ELF-1 (cell line): ENCODE results near the gene PNPLA1.

Experiments
- DNase-seq: peaks from one replicate; pipeline ENCODE4 v3.0.0-alpha.2; 2016; ENCODE audit warnings: low read depth, low spot score

PNPLA1 gene, protein sequence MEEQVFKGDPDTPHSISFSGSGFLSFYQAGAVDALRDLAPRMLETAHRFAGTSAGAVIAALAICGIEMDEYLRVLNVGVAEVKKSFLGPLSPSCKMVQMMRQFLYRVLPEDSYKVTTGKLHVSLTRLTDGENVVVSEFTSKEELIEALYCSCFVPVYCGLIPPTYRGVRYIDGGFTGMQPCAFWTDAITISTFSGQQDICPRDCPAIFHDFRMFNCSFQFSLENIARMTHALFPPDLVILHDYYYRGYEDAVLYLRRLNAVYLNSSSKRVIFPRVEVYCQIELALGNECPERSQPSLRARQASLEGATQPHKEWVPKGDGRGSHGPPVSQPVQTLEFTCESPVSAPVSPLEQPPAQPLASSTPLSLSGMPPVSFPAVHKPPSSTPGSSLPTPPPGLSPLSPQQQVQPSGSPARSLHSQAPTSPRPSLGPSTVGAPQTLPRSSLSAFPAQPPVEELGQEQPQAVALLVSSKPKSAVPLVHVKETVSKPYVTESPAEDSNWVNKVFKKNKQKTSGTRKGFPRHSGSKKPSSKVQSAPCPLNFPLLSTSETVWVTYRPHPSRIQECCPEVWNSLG

DNA sequence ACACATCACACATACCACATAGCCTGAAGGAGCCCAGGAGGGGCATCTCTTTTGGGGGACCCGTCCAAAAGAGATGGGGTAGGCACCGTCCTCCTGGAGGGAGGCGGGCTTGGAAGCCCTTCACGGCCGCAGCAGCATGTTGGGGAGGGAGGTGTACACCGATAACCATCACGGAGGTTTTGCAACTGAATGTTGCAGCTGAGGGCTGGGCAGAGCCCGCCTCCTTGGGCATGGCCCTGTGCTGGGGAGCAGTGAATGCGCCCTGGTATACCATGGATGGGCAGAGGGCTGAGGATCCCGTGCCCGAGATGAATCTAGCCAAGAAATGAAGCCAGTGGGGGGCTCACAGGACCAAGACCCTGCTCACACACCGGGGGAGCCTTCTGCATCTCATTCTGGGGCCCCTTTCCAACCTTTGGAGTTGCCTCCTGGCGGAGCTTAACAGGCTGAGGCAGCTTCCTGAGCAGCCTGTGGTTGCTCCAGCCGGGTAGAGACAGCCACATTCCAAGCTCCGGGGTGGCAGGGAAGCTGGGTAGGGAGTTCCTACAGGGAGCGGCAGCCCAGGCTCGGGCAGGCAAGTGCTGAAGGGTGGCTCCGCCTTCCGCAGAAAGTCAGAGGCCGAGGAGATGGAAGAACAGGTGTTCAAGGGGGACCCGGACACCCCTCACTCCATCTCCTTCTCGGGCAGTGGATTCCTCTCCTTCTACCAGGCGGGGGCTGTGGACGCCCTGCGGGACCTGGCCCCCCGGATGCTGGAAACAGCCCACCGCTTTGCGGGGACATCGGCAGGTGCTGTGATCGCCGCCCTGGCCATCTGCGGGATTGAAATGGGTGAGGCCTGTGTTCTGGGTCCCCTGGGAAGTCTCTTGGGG, at the start of gene PNPLA1:
Gene PNPLA1 (plus strand): TSS at position 227 of the 872 bp plus-strand sequence. CDS start 400 bp downstream, at position 627.
- peak; percentile 37 for DNase-seq

DNA sequence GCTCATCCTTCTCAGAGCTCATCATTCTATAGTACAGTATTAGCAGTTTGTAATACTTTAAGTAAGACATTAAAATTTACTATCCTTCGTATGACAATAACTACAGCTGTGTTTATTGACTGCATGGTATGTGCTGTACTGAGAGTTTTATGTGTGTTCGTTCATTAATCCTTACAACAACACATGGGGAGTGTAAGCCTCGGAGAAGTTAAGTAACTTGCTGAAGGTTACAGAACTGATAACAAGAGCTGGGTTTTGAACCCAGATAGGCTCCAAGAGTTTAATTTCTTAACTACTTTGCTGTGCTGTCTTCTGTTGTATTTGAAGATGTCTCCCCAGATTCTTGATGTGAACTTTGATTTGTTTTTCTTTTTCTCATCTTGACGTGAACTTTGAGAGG, 49.6 kb upstream of the PNPLA1 start:
- DNase-seq: no peak

DNA sequence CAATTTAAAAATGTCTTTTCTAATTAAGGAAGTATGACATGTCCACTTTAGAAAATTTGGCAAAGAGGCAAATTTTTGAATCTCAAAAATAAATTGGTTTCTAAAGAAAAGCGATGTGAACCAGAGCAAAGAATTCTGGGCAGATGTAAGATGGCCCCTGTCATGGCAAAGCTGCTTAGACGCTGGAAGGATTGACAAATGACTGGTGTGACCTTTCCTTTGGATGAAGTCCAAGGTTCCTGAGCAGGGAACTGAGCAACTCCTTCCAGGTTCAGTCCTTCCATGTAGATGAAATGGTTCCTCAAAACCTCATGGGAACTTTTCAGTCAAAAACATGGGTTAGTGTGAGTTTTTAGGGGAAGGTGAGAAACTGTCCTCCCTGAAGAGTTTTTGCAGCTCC, 48.2 kb upstream of the PNPLA1 start:
- no peak for DNase-seq

DNA sequence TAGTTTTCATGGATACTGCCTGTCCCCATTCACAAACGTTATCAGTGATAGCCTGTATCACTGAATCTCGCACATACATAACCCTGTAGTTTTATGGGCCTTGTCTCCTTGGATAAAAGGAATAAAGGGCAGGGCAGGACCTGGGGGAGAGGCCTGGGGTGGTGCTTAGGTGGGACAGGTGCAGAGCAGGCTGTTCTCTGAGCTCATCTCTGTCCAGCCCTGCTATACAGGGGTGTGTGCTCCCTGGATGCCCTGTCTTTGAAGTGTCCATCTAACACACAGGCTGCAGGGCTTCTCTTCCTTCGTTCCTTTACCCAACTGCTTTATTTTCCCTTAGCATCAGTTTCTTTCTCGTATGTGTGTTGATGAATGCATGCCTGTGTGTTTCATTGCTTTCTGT, 46.9 kb upstream of the PNPLA1 start:
- no peak for DNase-seq

DNA sequence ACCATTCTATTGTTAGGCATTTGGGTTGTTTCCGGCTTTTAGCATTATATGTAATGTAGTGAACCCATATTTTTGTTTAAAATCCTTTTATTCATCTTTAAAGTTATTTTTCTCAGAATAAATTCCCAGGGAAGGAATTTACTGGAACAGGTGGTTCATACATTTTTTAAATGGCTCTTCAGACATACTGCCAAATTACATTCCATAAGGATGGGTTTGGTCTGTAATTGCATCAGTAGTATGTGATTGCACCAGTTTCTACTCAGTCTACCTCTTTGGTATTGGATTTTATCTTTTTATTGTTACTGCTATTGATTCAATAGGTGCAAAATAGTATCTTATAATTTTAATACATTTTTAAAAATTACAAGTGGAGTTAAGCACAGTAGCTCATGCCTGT, 46.2 kb upstream of the PNPLA1 start:
- no peak for DNase-seq

DNA sequence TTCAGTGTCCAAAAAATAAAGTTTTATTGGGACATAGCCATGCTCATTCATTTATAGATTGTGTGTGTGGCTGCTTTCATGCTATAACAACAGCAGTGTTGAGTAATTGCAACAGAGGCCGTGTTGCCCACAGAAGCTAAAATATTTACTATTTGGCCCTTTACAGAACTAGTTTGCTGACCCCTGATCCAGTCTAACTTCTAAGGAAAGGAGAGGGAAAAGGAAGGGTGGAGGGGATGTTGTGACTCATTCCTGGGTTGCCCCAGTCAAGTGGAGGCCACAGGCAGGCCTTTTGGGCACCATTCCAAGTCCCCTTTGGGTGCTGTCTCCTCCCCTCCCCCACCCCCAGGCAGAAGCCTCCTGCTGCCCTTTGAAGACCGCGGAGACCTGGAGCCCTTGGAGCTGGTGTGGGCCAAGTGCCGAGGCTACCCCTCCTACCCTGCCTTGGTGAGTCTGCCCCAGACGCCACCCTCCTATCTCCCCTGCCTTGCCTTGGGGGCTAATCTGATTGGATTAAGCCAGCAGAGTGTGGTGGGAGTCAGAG, 44.9 kb upstream of the PNPLA1 start:
- DNase-seq: no peak

DNA sequence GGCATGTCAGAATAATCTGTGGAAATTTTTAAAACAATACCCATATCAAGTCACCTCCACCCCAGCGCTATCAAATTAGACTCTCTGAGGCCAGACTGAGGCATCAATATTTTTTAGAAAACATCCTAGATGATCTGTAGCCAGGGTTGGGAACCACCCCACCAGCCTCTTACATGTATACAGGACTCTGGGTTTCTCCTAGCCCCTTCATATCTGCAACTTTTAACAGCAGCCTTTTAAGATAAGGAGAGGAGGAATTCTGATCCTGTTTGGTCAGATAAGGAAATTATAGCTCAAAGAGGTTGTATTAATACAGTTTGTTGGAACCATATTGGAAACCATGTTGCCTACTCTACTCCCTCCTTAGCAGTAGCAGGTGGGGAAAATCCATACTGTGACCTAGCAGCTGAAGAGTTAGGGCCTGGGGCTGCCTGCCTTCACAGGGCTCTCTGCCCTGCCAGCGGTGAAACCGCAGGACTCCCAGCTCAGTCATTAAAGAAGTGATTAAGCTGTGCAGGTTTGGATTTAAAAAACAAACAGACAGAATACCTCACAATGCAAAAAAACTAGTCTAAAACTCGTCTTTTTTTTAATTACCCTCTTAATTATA, 43.3 kb upstream of the PNPLA1 start:
- DNase-seq: no peak

DNA sequence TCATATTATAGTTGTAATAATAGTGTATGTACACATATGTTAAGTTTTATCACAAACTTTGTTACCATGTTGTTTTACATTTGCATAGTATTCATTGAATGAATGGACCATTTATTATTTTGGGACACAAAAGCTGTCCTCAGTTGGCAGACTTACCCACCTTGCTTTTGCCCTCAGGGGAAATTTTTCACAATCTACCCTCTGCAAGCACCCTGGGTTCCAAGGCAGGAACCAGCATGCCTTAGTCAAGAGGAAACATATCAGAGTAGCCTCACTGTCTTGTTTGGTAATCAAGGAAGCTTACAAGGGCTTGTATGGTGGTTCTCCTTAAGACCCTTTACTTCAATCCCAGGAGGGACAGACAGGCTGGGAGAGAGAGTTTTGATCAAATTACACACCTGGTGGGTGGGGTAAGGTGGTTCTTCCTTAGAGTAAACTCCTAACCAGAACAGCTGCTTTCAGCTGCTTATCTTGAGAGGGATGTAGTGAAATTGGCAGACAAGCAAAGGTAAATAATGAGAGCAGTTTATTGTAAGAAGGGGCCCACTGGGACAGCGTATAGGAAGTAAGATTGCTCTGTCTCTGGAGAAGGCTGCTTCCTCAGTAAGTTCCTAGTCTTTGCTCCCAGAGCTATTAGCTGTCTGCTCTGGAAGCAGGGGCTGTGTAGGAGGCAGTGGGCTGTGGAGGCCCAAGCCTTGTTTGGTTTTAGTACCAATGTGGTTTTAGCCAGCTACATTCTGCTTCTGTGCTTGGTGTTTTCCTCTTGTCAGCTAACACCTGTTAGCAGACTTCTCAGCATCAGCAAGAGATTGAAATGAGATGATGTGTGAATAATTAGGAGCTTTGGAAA, 42.3 kb upstream of the PNPLA1 start:
- DNase-seq: no peak

DNA sequence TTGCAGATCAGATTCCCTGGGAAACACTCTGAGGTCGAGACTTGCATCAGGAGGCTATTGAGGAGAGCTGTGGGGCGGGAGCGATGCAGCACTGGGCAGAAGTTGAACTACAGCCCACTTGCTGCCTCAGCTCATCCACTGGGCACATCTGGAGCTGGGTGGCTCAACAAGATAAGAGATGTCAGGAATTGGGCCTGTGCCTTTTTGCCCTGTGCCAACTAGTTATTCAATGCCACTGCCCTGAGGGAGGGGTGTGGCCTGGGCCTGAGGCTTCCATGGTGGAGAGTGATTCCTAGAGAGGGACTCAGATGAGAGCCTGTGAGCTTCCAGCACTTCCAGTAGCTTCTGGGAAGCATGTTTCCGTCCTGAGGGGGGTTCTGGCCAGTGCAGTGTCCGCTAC, 40.6 kb upstream of the PNPLA1 start:
- no peak for DNase-seq

DNA sequence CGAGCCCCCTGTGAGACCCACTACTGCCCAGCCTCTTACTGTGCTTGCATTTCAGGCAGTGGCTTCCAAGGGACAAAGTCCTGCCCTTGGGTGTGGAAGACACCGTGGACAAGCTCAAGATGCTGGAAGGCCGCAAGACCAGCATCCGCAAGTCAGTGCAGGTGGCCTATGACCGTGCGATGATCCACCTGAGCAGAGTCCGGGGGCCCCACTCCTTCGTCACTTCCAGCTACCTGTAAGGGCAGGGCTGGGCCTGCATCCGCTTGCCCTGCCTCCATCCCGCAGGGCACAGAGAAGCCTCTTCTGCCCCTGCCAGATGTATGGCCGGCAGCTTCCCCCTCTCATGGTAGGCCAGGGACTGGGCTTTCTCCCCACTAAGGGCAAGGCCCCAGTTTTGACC, 39.5 kb upstream of the PNPLA1 start:
- no peak for DNase-seq

DNA sequence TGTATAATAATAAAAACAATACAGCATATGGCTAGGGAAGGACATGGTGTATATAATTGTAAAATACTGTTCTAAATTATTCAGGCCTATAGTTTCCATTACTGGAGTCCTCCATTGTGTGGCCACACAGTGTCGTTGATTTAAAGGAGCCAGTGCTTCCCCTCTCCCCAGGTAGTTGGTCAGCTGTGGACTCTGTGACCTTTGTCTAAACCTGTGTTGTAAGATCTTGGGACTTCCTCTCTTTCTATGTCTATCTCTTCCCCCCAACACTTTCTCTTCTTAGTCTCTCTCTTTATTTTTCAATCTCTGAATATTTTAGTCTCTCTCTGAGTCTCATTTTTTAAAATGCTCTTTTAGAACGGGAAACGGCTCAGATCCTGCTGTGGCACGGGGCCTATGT, 37.7 kb upstream of the PNPLA1 start:
- no peak for DNase-seq

DNA sequence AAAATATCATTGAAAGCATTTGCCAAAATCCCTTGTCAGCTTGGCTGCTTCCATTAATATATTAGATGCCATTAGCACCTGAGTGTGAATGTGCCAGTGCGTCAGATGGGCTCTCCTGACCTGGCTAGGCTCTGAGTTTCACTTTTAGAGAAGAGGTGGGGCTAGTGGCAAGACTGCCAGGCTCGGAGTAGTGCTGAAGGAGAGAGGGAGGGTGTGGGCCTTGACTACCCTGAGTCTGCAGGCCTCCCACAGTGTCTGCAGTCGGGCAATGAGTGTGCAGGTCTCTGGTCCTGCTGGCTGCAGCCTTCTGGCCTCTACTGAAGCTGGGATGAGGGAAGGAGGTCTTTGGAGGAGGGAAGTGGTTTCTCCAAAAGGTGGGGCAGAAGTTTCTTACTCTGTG, 34.6 kb upstream of the PNPLA1 start:
- peak; percentile 23 for DNase-seq

DNA sequence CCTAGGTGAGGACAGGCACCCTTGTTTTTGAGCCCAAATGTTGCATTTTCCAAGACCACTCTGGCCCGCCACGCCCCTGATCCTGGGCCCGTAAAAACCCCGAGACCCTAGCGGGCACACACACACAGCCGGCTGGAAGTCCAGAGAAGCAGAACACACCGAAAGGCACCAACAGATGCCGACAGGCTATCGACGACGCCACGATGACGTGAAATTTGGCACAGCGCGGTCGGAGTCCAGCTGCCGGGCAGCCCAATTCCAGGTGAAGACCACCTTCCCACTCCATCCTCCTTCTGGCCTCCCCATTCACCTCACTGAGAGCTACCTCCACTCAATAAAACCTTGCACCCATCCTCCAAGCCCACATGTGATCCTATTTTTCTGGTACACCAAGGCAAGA, 34.0 kb upstream of the PNPLA1 start:
- DNase-seq: no peak

DNA sequence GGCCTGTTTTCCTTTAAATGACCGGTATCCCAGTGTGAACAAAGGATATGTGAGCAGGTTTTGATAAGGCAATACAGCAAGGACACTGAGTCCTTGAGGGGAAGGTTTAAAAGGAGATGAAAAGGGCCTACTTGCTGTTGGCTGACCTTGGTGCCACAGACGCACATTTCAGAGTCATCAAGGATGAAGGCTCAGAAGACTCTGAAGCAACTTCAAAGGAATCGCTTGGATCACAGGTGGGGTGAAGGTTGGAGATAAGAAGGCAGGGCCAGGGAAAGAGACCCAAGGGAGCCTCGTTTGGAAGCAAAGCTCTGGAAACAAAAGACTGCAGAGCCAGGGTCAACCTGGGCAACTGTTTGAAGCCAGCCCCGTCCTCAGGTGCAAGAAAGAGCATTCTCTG, 30.1 kb upstream of the PNPLA1 start:
- no peak for DNase-seq

DNA sequence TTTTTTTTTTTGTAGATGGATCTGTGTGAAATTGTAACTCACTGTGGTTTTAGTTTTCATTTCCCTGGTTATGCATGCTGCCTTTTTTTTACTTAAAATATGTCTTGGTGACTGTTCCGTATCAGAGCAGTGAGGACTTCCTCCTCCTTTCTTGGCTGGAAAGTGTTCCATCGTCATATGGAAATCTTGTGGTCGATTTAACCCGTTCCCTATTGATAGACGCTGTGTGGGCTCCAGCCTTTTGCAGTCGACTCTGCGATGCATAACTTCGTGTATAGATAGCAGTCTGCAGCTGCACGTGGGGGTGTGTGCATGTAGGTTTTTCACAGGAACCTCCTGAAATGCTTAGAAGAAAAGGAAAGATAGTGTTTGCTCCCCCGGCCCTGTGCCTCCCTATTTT, 28.1 kb upstream of the PNPLA1 start:
- DNase-seq: no peak

DNA sequence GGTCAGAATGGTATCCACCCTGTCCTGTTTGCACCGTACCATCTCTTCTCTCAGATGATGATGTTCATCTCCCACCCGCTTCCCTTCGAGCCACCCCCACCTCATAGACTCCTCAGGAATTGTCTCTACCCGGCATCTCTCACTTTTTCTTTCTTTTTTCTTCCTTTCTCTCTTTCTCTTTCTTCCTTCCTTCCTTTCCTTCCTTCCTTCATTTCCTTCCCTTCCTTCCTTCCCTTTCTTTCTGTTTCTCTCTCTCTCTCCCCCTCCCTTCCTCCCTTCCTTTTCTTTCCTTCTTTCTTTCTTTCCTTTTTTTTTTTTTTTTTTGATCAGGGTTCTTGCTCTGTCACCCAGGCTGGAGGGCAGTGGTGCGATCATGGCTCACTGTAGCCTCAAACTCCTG, 27.7 kb upstream of the PNPLA1 start:
- DNase-seq: no peak

DNA sequence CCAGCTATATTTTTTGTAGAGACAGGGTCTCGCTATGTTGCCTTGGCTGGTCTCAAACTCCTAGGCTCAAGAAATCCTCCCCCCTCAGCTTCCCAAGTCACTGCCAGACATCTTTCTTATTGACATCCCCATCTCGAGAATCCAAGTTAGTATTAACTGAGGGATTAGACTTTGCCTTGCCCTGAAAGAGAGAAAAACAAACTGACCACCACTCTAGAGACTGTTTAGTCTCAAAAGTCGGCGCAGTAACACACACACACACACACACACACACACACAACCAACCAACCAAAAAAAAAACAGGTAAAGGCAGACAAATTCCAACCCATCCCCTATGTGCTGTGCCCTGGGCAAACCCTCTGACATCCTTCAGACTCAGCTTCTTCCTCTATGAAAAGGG, 27.2 kb upstream of the PNPLA1 start:
- DNase-seq: no peak

DNA sequence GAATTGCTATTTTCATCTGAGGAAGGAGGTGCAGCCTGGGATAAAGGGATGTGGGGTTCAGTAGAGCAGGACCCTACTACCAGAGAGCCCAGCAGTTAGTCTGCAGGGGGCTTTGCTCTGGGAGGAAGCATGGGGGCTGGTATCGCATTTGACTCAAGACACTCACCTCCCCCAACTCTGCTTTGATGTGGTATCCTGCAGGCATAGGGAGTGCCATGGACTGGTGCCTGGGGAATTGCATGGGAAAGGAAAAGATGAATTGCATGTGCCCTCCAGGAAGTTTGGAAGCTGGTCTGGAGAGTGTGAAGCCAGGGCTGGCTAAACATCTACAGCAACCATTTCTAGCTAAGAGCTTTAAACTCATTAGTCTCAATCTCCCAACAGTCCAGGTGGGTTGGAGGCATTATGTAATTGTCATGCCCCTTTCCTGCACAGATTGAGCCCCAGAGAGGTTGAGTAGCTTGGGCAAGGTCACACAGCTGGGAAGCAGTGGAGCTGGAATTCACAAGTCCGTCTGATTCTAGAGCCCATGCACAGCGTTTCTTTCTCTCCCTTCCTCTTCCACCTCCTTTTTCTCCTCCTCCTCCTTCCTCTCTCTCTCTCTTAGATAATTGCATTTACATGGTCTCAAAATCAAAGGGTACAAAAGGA, 26.2 kb upstream of the PNPLA1 start:
- peak; percentile 44 for DNase-seq

DNA sequence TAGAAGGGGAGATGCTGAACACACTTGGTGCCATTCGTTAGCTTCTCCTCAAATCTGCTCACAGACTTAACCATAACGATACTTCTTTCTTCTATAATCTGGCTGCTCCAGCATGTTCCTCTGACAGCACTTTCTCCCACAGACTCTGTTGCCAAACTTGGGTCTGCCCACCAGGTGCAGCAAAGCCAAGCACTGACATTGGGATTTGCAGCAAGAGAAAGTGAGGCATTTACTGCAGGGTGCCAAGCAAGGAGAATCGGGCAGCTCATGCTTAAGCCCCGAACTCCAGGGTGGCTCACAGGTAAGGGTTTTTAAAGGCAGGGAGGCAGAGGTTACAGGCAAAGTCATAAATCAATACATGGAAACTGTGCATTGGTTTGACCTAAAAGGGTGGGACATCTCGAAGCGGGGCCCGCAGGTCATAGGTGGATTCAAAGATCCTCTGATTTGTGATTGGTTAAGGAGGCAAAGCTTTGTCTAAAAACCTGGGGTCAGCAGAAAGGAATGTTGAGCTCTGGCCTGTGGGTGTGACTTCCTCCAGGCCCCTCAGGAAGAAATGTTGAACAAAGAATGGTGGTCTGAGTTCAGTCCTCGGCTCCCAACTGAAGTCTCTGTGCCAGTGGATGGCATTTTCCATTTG, 25.1 kb upstream of the PNPLA1 start:
- DNase-seq: peak; percentile 97

DNA sequence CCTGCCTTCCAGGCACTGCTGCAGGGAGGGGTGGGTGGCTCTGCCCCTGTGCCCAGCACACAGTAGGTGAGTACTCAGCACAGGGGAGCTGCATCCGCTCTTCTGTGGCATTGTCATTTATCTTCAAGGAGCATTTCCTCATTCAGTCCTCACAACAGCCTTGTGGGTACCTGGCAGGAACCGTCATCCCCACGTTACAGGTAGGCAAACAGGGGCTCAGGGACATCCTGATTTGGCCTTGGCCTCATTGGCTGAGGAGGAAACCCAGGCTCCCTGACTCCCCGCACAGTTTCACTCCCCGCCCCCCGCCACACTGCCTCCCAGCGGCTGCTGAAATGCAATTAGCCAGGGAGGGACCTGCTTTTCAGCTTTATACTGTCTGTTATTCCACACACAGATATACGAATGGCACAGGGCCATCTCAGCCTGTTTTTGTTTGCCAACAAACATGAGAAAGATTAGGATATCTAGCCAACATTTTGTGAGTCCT, 24.2 kb upstream of the PNPLA1 start:
- DNase-seq: peak; percentile 59
